ENCODE results near the gene RASSF10.

GRCh38 chr11:13030857-13031256, 21.7 kb downstream of the RASSF10 start:
- no peak for TF ChIP-seq POLR2A (IDR thresholded peaks at IDR 0.05)
- TF ChIP-seq, protein P1, sequence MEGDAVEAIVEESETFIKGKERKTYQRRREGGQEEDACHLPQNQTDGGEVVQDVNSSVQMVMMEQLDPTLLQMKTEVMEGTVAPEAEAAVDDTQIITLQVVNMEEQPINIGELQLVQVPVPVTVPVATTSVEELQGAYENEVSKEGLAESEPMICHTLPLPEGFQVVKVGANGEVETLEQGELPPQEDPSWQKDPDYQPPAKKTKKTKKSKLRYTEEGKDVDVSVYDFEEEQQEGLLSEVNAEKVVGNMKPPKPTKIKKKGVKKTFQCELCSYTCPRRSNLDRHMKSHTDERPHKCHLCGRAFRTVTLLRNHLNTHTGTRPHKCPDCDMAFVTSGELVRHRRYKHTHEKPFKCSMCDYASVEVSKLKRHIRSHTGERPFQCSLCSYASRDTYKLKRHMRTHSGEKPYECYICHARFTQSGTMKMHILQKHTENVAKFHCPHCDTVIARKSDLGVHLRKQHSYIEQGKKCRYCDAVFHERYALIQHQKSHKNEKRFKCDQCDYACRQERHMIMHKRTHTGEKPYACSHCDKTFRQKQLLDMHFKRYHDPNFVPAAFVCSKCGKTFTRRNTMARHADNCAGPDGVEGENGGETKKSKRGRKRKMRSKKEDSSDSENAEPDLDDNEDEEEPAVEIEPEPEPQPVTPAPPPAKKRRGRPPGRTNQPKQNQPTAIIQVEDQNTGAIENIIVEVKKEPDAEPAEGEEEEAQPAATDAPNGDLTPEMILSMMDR (IDR thresholded peaks at IDR 0.05) = no peak
